Karpas-422 (cell line): ENCODE measurements around the gene LRSAM1. TPM values are rescaled to one million over a fixed set of nuclear protein-coding genes. Genes with fewer than 3 reads are reported as not detected.

Experiments used
- DNase-seq: peaks from one replicate; pipeline ENCODE4 v3.0.0-alpha.2; 2015
- H2AFZ ChIP-seq: fragments of 200-600 bp; sonication (generic); 2 replicates; pipeline ENCODE4 v1.6.1; 2014; ENCODE audit warnings: antibody characterized with exemption, low read length, mixed read lengths
- H3K27ac ChIP-seq: fragments of 200-600 bp; sonication (generic); 2 replicates; pipeline ENCODE4 v1.5.1; 2014; ENCODE audit warnings: mild to moderate bottlenecking, low read length, moderate library complexity
- H3K27me3 ChIP-seq: fragments of 200-600 bp; sonication (generic); 2 replicates; pipeline ENCODE4 v1.6.1; 2014; ENCODE audit warnings: low read length, mixed read lengths
- H3K36me3 ChIP-seq: fragments of 200-600 bp; sonication (generic); 2 replicates; pipeline ENCODE4 v1.6.1; 2014; ENCODE audit warnings: low read length, mixed read lengths; ENCODE audit not compliant: insufficient read depth
- H3K4me1 ChIP-seq: fragments of 200-600 bp; sonication (generic); 2 replicates; pipeline ENCODE4 v1.6.1; 2014; ENCODE audit warnings: mild to moderate bottlenecking, low read length, mixed read lengths
- H3K4me2 ChIP-seq: fragments of 200-600 bp; sonication (generic); 2 replicates; pipeline ENCODE4 v1.6.1; 2014; ENCODE audit warnings: low read length, low read depth, mild to moderate bottlenecking; ENCODE audit not compliant: poor library complexity, severe bottlenecking
- H3K4me3 ChIP-seq: fragments of 200-600 bp; sonication (generic); 2 replicates; pipeline ENCODE4 v1.5.1; 2014; ENCODE audit warnings: mild to moderate bottlenecking, antibody characterized with exemption, low read length, mixed read lengths
- H3K79me2 ChIP-seq: fragments of 200-600 bp; sonication (generic); 2 replicates; pipeline ENCODE4 v1.6.1; 2014; ENCODE audit warnings: mild to moderate bottlenecking, low read length, mixed read lengths
- H3K9ac ChIP-seq: fragments of 200-600 bp; sonication (generic); 2 replicates; pipeline ENCODE4 v1.6.0; 2014; ENCODE audit warnings: low read length
- H3K9me2 ChIP-seq: fragments of 200-600 bp; sonication (generic), shearing (Covaris generic); replicated peaks from 2 replicates; pipeline ENCODE4 v1.6.0; 2014; ENCODE audit warnings: mild to moderate bottlenecking, low read length, moderate library complexity; ENCODE audit not compliant: insufficient read depth
- H3K9me3 ChIP-seq: fragments of 300-700, 200-600 bp; sonication (generic); 2 replicates; pipeline ENCODE4 v1.6.1; 2014; ENCODE audit warnings: low read length, mixed read lengths
- H4K20me1 ChIP-seq: fragments of 200-600 bp; sonication (generic); 2 replicates; pipeline ENCODE4 v1.6.1; 2014; ENCODE audit warnings: mild to moderate bottlenecking, antibody characterized with exemption, low read length, low read depth; ENCODE audit not compliant: insufficient read depth
- total RNA-seq: library from RNA; depleted of rRNA; stranded (reverse); fragments of >200 nt; shearing (Covaris generic); gene quantifications from 2 replicates; pipeline ENCODE4 v1.2.3, GENCODE V29; 2014; ENCODE audit warnings: low replicate concordance

The LRSAM1 gene
- total RNA-seq, 1 experiment from 2014 or later, result 14.4 TPM

GRCh38 chr9:127438394-127438793 lies 12.9 kb upstream of the LRSAM1 start:
- no peak for DNase-seq
- H3K4me2 ChIP-seq, result no peak overlapping the region
- no peaks in the 10 kb centered on the region for H3K79me2 ChIP-seq
- H3K4me1 ChIP-seq, result no peaks in the 10 kb centered on the region
- no peaks in the 10 kb centered on the region for H3K9me2 ChIP-seq
- no peak overlapping the region for H2AFZ ChIP-seq
- H3K36me3 ChIP-seq, result peaks cover 18% of the 10 kb centered on the region
- no peak overlapping the region for H3K27ac ChIP-seq
- H3K9ac ChIP-seq, result no peak overlapping the region
- H3K9me3 ChIP-seq, result no peaks in the 10 kb centered on the region
- H3K27me3 ChIP-seq, result no peaks in the 10 kb centered on the region
- H4K20me1 ChIP-seq, result no peaks in the 10 kb centered on the region
- H3K4me3 ChIP-seq, result no peak overlapping the region

DNA sequence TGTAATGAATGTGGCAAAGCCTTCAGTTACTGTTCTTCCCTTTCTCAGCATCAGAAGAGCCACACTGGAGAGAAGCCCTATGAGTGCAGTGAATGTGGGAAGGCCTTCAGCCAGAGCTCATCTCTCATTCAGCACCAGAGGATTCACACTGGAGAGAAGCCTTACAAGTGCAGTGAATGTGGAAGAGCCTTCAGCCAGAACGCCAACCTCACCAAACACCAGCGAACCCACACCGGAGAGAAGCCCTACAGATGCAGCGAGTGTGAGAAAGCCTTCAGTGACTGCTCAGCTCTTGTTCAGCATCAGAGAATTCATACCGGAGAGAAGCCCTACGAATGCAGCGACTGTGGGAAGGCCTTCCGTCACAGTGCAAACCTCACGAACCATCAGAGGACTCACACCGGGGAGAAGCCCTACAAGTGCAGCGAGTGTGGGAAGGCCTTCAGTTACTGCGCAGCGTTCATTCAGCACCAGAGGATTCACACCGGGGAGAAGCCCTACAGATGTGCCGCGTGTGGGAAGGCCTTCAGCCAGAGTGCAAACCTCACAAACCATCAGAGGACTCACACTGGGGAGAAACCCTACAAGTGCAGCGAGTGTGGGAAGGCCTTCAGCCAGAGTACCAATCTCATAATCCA lies 6.9 kb upstream of the LRSAM1 start:
- Histone ChIP-seq H2AFZ (no peak overlapping the region), H3K79me2 (peaks cover 8% of the 10 kb centered on the region), H3K27me3 (no peaks in the 10 kb centered on the region), H3K9me3 (no peaks in the 10 kb centered on the region), H3K4me1 (peaks cover 6% of the 10 kb centered on the region), H3K4me3 (no peak overlapping the region), H3K9me2 (no peaks in the 10 kb centered on the region), H3K4me2 (no peak overlapping the region), H3K27ac (no peak overlapping the region), H3K36me3 (peaks cover 43% of the 10 kb centered on the region), H3K9ac (no peak overlapping the region), H4K20me1 (peaks cover 15% of the 10 kb centered on the region)
- DNase-seq, result peak; percentile 66

- no peaks in the 10 kb centered on the region for H3K27me3 ChIP-seq
- H3K9me2 ChIP-seq, result no peaks in the 10 kb centered on the region
- H3K36me3 ChIP-seq, result peaks cover 48% of the 10 kb centered on the region
- no peak overlapping the region for H3K9ac ChIP-seq
- H3K4me1 ChIP-seq, result peaks cover 13% of the 10 kb centered on the region
- peaks cover 23% of the 10 kb centered on the region for H4K20me1 ChIP-seq
- no peak overlapping the region for H3K27ac ChIP-seq
- H2AFZ ChIP-seq, result no peak overlapping the region
- DNase-seq, result peak; percentile 68
- H3K4me2 ChIP-seq, result no peak overlapping the region
- peaks cover 16% of the 10 kb centered on the region for H3K79me2 ChIP-seq
- no peaks in the 10 kb centered on the region for H3K9me3 ChIP-seq
- no peak overlapping the region for H3K4me3 ChIP-seq
These were observed 6.1 kb upstream of the LRSAM1 start for GRCh38 chr9:127444921-127445850.

DNA sequence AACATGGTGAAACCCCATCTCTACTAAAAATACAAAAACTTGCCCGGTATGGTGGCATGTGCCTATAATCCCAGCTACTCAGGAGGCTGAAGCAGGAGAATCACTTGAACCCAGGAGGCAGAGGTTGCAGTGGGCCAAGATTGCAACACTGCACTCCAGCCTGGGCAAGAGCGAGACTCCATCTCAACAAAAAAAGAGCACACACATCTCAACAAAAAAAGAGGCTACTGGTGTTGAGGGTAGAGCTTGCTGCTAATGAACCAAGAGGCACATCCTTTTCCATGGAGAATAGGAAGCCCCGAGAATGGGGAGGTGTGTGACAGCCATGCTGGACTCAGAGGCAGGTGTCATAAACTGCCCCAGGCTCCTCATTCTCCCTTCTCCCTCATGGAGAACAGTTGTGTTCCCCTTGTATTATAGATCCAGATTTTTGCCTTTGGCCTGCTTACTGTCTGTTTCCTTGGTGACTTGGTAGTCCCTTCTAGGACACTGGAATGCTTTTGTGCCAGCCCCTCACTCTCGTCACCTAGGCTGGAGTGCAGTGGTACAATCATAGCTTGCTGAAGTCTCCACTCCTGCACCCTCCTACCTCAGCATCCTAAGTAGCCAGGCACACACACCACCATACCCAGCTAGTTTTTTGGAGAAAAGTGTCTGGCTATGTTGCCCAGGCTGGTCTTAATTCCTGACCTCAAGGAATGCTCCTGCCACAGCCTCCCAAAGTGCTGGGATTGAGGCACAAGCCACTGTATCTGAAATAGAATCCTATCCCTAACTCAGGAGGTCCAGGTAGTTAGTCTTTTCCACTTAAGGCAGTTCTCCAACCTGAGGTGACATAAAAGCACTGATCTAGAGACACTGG lies 5.2 kb upstream of the LRSAM1 start:
- Histone ChIP-seq H3K27me3 (no peaks in the 10 kb centered on the region), H3K79me2 (peaks cover 25% of the 10 kb centered on the region), H3K4me2 (no peak overlapping the region), H3K36me3 (peaks cover 52% of the 10 kb centered on the region), H3K4me1 (peaks cover 17% of the 10 kb centered on the region), H3K9me3 (no peaks in the 10 kb centered on the region), H2AFZ (no peak overlapping the region), H4K20me1 (peaks cover 31% of the 10 kb centered on the region), H3K9me2 (no peaks in the 10 kb centered on the region), H3K27ac (no peak overlapping the region), H3K4me3 (no peak overlapping the region), H3K9ac (no peak overlapping the region)
- peak; percentile 69 for DNase-seq

GRCh38 chr9:127446713-127447415 lies 4.4 kb upstream of the LRSAM1 start:
- Histone ChIP-seq H3K27ac (no peak overlapping the region), H3K4me2 (no peak overlapping the region), H3K9me3 (no peaks in the 10 kb centered on the region), H4K20me1 (peaks cover 31% of the 10 kb centered on the region), H3K36me3 (peaks cover 50% of the 10 kb centered on the region), H3K27me3 (no peaks in the 10 kb centered on the region), H3K9me2 (no peaks in the 10 kb centered on the region), H3K4me1 (peaks cover 18% of the 10 kb centered on the region), H3K9ac (no peak overlapping the region), H3K79me2 (peaks cover 29% of the 10 kb centered on the region), H3K4me3 (no peak overlapping the region), H2AFZ (no peak overlapping the region)
- DNase-seq, result peak; percentile 49

DNA sequence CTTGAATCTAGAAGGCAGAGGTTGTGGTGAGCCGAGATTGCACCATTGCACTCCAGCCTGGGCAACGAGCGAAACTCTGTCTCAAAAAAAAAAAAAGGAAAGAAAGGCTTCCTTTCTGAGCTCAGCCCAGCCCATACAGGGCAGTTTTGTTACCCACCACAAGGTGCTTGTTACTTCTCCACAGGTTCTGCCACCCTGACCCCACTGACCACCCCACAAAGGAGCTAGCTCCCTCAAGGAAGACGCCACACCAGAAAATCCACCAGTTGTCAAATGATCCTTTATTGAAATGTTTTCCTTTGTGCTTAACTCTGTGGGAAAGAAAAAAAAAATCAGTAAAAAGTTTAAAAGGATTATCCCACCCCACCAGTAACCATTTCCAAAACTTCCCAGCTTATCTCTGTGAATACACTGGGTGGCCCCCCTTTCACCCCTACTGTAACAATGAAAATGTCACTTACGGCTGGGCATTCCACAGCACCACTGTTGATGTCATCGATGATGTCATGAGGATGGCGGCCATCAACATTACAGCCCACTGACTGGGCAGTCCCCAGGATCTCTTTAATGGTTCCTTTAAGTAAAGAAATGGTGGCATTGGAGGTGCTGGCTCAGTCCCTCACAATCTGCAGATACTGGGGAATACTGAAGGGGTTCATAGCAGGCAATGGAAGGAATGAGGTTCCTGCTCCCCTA lies 3.7 kb upstream of the LRSAM1 start:
- Histone ChIP-seq H3K27ac (no peak overlapping the region), H4K20me1 (peaks cover 31% of the 10 kb centered on the region), H3K79me2 (peaks cover 36% of the 10 kb centered on the region)

DNA sequence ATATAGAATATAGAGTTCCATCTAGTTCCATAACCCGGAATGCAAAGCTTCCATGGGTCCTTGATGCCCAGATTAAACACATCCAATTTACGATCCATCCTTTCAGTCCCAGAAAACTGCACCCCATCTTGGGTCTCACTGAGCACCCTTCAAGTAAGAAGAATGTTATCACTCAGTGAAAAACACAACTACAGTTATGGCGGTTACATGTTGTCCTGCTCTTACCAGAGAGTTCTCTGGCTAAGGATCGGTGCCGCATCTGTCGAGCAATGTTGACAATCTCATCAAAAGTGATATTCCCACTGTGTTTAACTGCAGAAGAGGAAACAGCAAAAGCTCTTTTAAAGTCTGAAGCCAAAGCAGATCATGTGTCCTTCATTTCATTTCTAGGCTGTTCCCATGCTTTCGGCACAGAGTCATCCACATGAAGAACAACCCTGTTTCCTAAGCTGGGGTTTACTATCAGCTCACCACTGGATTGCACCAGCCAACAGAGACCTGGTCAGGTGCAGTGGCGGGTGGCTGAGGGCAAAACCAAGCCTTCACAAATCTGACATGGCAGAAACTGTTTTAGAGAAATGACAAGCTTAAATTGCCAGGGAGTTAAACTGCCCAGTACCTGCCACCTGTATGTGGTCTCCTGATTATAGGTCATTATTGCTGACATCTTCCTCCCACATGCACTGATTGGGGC lies 3.1 kb upstream of the LRSAM1 start:
- Histone ChIP-seq H3K36me3 (peaks cover 50% of the 10 kb centered on the region), H3K4me1 (peaks cover 28% of the 10 kb centered on the region), H3K9me2 (no peaks in the 10 kb centered on the region), H3K9me3 (no peaks in the 10 kb centered on the region), H2AFZ (no peak overlapping the region), H3K27ac (no peak overlapping the region), H3K27me3 (no peaks in the 10 kb centered on the region), H4K20me1 (peaks cover 31% of the 10 kb centered on the region), H3K9ac (no peak overlapping the region), H3K4me2 (peak overlapping the region; percentile 96), H3K79me2 (peaks cover 38% of the 10 kb centered on the region), H3K4me3 (no peak overlapping the region)
- peak; percentile 47 for DNase-seq

More for the DNA sequence above, 3.7 kb upstream of the LRSAM1 start:
- H3K9ac ChIP-seq, result no peak overlapping the region
- peaks cover 50% of the 10 kb centered on the region for H3K36me3 ChIP-seq
- no peaks in the 10 kb centered on the region for H3K9me2 ChIP-seq
- no peak overlapping the region for H3K4me3 ChIP-seq
- H3K4me2 ChIP-seq, result no peak overlapping the region
- H3K27me3 ChIP-seq, result no peaks in the 10 kb centered on the region
- DNase-seq, result peak; percentile 54
- no peaks in the 10 kb centered on the region for H3K9me3 ChIP-seq
- H2AFZ ChIP-seq, result no peak overlapping the region
- H3K4me1 ChIP-seq, result peaks cover 25% of the 10 kb centered on the region
